SH-SY5Y (cell line): Measurements from ENCODE around the gene CEP78.

ENCODE experiments used
- GATA2 ChIP-seq: IDR thresholded peaks from 2 replicates; pipeline ENCODE4 v1.6.1; 2011; ENCODE audit warnings: mild to moderate bottlenecking, low read depth, low read length
- GATA3 ChIP-seq: IDR thresholded peaks from 2 replicates; pipeline ENCODE4 v1.6.1; 2011; ENCODE audit warnings: low read depth, mild to moderate bottlenecking, low read length, moderate library complexity

CEP78 gene

DNA sequence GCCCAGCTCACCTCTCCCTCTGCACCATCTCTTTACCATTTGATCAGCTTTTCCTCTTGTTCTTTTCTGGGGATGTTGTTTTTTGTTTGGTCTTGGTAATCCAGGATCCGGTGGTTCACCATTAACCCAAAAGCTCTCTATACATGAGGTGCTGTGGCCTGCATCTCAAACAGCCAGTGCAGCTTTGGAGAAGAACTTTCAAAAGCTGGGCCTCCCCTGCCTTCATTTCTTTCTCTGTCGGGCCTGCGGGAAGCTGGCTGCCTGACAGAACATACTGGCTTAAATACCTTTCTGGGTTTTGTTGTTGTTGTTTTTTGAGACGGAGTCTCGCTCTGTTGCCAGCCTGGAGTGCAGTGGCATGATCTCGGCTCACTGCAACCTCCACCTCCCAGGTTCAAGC is 73.2 kb downstream of the CEP78 start:
- TF ChIP-seq GATA3 (no peak), GATA2 (no peak)

DNA sequence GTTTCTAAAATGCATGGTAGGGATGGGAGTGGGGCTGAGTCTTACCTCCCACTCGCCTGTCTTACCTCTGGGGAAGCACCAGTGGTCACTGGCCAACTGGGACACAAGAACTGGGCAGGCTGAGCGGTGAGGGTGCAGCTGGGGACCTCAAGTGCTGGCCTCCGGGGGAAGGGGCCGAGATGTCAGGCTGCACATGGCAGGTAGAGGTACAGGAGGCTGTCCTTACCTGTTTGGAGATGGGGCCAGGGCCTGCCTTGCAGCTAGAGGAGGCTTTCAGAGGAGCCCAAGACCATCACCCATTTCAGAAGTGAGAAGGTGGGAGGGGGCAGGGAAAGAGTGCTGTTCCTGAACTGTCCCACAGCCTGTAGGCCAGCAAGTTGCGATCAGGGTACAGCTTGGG is 75.2 kb downstream of the CEP78 start:
- TF ChIP-seq GATA3 (no peak), GATA2 (no peak)

DNA sequence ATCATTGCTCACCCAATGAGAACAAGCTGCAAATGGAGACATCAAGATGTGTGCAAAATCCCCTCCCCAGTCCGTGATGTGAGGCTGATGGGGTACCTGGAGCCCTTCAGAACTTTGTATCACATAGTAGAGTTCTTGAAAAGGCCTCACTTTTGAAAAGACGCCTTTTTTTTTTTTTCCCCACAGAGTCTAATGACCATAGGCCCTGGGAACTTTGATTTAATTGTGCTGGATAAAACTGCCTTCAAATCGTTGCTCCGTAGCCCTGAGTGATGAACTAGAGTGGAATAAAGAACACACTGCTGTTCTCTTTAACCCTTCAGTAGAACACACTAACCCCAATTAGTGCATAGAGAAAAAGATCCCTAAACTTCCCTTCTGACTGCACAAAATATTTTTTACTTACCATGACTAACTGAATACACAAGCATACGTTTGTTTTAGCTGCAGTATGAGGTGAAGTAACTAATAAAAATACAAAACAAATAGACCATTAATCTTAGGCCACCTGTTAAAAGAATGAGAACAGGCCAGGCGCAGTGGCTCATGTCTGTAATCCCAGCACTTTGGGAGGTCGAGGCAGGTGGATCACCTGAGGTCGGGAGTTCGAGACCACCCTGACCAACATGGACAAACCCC is 76.1 kb downstream of the CEP78 start:
- TF ChIP-seq GATA3 (no peak), GATA2 (no peak)

DNA sequence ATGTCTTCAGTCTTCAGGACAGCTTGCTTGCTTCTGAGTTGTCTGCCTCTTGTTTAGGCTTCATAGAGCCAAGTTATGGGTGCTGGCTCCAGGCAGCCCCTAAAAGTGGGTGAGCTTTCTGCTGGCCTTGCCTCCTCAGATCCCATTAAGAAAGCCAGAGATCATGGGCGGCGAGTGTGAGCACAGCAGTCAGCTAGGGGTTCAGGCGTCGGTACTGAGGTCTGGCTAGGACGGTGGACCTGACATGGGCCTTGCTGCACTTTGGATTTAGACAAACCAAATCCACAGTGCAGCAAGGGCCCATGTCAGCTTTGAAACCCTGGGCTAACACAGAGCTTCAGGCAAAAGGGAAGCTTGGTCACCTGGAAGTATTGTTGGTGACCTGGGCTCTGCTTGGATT is 78.7 kb downstream of the CEP78 start:
- no peak for TF ChIP-seq GATA2
- TF ChIP-seq GATA3 = no peak

DNA sequence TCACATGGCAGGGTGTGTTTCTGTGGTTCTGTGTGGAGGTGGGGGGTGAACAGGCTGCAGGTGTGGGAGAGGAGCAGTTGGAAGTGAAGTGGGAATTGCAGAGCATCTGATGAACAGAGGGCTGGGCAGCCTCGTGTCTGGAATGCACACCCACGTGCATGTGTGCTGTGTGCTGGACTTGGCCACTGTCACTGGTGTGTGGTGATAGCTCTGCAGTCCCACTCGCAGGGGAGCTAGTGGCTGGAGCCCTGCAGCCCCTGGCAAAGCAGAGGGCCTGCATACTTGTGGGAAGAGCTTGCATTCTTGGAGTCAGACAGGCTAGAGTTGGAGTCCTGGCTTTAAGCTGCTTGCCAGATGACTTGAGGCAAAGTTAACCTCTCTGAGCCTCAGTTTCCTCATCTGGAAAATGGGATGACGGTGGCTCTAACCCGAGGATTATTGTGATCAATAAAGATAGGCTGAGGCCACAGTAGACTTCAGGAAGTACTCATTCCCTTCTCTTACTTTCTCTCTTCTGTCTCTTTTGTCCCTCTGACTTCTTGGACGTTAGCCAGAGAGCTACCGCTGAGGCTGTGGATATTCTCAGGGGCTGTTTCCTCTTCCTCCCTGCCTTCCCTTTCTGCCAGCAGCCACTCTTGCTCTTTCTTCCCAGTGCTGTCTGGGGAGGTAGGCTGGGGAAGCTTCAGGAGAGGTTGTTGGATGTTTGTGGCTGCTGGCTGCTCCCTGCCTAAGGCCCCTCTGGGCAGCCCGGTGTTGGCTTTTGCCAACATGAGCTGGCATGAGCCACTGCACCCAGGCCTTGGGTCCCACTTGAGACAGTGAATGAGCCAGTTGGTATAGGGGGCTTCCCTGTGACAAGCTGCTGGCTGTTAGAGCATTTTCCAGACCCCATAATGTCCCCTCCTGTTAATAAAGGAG is 79.3 kb downstream of the CEP78 start:
- no peak for TF ChIP-seq GATA2
- no peak for TF ChIP-seq GATA3

DNA sequence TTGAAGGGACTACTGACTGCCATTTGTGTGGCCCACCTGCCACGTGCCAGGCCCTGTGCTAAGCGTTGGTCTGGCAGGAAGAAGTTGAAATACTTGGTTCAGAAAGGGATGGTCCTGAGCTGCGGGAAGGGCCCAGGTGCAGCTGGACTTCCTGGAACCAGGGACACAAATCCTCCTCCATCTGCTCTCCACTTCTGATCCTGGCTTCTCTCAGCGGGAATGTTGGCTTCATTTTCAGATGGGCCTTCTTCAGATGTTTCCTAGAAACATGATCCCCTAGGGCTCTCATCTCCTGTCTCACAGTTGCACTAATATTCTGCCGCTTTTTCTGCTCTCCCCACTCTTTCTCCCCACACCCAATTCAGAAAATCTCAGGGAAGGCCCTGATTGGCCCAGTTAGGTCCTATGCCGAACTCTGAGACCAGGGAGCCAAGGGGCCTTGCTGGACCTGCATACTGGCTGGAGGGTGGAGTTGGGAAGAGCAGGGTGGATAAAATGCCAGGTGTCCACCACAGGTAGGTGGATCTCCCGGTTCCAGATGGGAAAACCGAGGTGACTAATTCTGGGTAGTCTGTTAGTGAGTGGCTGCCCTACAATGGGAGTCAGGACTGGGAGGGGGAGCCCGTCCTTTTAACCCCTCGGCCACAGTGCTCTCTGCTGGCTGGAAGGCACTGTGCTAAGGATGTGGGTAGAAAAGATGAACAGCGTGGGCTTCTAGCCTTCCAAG is 80.5 kb downstream of the CEP78 start:
- TF ChIP-seq GATA3 (no peak), GATA2 (no peak)

DNA sequence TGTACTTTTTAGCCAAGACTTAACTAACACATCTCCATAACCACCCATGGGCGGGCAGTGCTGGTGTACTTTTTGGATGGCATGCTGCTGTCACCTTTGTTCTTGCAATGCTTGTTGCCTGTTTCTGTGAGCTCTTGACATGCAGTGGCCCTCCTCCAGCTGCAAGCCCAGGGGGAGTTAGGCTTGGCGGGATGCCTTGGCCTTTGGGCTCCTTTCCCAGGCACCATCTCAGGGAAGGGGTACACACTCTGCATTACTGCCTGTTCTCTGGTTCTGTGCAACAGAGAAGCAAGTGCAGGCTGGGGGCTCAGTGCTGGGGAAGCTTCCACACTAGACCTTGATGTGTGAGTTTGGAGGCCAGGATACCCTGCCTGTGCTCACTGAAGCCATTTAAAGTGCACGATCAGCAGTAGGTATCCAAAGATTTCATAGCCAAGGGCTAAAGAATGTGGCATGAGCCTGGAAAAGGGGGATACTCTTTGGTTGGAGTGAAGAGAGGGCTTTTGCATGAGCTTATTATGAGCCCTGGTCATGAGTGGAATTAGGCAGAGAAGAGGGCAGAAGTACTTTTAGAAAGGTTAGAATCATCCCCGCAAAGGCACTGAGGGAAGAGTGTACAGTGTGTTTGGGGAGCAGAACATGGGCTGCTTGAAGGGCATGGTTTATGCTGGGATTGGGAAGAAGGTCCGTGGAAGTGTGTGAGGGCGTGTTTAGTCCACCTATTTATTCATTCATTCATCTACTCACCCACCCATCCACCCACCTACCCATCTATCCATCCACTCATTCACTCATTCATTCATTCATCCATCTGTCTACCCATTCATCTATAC is 83.5 kb downstream of the CEP78 start:
- TF ChIP-seq GATA2 (no peak), GATA3 (no peak)

DNA sequence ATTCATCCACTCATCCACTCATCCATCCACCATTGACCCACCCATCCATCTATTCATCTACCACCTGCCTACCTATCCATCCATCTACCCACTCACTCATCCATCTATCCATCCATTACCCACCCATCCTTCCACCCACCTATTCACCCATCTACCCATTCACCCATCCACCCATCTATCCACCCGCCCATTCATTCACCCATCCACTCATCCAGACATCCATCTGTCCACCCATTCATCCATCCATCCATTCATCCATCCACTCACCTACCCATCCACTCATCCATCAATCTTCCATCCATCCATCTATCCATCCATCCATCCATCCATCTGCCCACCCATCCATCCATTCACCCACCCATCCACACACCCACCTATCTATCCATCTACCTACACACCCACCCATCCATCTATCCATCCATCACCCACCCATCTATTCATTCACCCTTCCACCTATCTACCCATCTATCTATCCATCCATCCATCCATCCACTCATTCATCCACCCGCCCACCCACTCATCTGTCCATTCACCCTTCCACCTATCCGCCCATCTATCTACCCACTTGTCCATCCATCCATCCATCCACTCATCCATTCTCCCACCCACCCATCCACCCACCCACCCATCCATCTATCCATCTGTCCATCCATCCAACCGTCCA is 84.3 kb downstream of the CEP78 start:
- TF ChIP-seq GATA2 (no peak), GATA3 (no peak)

DNA sequence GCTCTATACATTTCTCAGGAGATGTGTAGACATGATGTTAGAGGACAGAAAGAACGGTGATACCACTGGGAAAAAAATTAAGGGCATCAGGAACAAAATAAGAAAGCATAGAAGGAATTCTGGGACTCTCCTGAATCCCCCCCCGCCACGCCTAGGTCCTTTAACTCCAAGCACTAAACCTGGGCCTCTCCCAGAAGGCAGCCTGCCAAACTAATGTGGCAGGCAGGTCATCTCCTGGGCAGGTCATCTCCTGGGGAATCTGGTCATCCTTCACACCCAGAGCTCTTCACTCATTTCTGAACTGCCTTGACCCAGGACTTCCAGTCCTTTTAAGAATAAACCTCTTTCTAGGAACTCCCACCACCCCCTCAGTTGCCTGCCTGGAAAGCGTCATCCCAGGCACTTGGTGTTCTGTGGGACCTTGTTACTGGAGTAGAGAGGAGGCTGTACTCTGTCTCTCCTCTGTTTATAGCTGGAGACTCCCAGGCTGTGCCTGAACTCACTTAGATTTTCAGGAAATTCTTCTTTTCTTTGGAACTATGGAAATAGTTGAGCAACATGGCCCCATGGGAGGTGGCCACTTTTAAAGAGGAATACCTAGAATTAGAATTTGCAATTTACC is 85.1 kb downstream of the CEP78 start:
- no peak for TF ChIP-seq GATA2
- no peak for TF ChIP-seq GATA3

DNA sequence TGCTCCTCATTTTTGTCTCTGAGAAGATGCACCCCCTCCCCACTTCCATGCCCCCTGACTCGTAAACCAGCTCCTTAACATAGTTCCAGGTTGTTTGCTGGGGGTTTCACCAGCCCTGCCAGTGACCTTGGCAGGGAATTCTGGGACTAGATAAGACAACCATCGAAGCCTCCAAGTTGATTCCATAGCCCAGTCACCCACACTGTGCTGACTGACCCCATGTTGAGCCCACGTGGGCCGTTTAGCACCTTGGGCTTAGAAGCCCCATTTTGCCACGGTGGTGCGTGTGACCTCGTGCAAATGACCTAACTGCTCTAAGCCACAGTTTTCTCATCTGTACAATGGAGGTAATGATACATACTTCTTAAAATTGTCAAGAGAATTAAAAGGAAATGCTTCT is 85.6 kb downstream of the CEP78 start:
- no peak for TF ChIP-seq GATA2
- TF ChIP-seq GATA3 = no peak

DNA sequence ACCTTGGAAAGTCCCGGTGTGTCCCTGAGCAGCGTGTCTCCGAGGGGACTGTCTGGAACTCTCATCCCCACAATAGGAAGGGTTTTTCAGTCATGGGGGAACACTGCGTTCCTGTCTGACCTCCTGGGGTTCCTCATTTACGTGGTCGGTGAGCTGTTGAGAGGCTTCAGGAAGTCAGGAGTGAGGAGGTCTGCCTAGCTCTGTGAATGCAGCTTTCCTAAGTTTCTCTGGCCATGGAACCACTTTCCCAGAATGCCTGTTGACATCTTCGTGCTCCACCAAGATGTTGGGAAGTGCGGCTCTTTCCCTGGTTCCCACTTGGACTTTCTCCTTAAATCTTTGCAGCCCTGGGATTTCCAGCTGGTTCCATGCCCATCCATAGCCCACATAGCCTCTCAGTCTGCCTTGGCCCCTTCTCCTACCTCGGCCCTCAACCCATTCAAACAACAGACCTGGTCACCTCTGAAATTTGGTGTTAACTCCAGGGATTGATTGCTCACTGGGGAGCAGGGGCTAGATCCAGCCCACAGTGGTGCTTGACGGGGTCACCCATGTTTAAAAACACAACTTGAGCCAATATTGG is 88.3 kb downstream of the CEP78 start:
- TF ChIP-seq GATA2 (no peak), GATA3 (no peak)

DNA sequence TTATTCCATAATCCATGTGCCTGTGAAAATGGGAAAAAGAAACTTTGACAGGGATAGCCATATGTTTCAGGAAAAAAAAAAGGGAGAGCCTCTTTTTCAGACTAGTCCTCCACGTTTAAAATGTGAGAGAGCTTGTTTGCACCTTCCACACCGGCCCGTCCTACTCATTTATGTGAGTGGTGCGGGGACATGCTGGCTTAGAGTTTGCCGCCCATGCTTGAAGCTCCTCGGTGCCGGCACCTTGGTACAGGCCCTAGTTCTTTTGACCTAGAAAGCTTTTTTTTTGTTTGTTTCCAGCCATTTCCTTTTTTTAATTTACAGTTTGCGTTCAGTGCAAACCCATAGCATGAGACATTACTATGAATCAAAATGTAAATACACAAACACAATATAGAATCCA is 88.8 kb downstream of the CEP78 start:
- no peak for TF ChIP-seq GATA2
- no peak for TF ChIP-seq GATA3

DNA sequence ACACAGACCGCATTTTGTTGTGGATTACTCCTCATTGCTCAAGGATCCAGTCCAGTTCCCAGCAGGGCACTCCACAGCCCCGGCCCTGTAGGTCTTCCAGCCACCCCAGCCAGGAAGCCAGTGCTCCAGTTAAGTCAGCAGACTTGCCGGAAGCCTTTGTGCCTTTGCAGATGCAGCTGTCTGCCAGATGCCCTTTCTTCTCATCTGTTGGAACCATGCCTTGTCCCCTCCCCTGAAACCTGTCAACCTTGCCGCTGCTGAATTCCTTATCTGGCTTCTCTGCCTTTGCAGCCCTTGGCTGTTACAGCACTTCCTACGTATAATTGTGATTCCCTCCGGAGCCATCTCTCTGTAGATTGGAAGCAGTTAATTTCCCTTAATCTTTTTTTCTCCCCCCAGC is 89.5 kb downstream of the CEP78 start:
- TF ChIP-seq GATA2 (peak; percentile 96), GATA3 (peak; percentile 74)
